HG03060 (cell line): ENCODE measurements around the gene MTMR12.

Source experiments
- ATAC-seq: cut with Tn5 transposase; IDR thresholded peaks from one replicate; pipeline ENCODE4 v1.9.1; 2021; ENCODE audit warnings: low read depth, moderate number of reproducible peaks; ENCODE audit not compliant: unreplicated experiment

MTMR12 gene

DNA sequence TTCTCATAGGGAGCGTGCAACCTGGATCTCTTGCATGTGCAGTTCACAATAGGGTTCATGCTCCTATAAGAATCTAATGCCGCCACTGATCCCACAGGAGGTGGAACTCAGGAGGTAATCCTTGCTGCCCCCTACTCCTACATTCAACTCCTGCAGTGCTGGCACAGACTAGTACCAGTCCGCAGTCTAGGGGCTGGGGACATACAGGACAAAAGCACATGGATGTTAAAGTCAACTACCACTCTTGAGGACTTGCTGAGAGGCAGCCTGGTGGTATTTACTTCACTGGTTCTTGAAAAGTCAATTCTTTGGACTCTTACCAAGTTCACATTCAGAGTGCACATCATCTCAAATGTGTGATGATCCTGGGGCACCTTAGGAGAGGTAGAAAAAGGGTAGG is 33.0 kb downstream of the MTMR12 start:
- no peak for ATAC-seq

DNA sequence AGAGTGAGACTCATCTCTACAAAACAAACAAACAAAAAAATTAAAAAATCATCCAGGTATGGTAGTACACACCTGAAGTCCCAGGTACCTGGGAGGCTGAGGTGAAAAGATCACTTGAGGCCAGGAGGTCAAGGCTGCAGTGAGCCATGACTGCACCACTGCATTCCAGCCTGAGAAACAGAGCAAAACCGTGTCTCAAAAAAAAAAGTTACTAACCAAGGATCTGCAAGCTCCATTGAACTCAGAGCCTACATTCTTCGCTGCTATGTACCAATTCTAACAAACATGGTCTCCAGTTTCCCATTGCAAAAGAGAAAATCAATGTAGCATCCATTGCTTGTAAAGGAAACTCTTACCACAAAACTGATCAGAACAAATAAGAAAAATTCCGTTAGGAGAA is 33.5 kb downstream of the MTMR12 start:
- no peak for ATAC-seq

DNA sequence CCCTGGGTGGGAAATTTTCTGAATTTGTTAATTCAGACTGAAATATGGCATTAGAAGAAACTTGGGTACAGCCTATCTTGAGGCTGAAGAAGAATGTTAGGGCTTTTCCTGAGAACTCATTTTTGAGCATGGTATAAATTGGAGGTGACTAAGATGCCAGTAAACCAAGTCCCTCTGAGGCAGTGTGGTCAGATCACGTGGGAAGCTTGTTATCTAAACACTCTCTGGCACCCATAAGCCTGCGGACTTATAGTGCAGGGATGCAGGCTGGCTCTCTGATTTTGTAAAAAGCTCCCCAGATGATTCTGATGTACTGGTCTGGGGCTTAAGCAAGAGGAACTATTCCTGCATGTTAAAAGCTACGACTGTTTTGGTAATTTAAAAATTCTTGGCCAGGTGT is 34.3 kb downstream of the MTMR12 start:
- ATAC-seq = no peak

DNA sequence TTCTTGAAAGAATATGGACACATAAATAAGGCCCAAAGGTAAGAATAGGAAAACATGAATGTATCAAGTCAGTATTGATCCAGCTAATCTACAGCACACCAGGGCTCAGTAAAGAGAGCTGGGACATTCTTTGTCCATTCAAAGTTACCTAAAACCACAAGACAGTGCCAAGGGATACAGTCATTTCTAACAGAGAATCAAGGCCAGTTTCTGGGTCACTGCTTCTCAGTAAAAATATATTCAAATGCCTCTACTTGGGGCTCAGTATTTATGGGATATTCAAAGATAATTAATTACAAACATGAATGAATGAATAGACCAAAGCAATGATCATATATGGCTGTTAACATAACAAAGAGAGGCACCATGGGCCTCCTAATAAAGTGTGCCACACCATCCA is 34.9 kb downstream of the MTMR12 start:
- ATAC-seq = no peak

DNA sequence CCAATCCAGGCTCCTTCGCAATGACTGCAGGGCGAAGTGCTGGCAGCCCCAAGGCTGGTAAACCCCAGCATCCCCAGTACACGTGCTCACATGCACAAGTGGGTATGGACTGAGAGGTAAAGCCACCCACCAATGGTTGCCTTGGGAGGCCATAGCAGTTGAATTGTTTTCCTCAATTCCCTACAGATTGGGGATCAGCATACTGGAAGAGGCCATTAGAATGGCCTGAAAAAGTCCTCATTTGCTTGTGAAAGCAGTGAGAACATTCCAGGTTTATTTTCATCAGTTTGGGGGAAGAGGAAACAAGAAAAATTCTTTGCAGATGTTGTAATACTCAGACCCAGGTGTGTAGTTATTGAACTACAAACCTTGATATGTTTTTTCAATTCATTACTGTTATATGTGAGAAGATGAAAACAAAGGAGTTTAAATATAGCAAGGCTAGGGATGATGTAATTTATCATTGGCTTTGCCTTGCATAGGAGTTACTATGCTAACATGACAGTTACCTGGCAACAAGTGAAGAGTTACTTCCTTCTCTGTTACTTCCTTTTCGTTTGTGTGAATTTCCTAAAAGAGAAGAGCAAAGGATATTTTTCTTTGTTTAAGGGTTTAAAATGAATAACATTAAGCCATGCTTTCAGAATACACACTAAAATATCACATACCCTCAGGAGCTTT is 36.4 kb downstream of the MTMR12 start:
- ATAC-seq = no peak

DNA sequence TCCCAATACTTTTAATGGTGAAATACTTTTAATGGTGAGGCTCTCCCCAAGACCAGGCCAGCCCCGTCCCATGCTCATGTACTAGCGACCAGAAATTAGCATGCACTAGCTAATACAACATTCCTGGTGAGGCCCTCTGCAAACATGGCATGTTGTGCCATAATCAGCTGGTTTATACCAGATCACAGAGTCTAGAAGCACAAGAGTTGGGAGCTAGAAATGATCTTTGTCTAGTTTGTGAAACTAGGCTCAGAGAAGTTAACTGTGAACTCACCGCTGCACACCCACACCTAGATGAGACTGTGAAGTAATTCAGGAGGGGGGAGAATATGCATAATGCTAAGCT is 37.4 kb downstream of the MTMR12 start:
- ATAC-seq = no peak

DNA sequence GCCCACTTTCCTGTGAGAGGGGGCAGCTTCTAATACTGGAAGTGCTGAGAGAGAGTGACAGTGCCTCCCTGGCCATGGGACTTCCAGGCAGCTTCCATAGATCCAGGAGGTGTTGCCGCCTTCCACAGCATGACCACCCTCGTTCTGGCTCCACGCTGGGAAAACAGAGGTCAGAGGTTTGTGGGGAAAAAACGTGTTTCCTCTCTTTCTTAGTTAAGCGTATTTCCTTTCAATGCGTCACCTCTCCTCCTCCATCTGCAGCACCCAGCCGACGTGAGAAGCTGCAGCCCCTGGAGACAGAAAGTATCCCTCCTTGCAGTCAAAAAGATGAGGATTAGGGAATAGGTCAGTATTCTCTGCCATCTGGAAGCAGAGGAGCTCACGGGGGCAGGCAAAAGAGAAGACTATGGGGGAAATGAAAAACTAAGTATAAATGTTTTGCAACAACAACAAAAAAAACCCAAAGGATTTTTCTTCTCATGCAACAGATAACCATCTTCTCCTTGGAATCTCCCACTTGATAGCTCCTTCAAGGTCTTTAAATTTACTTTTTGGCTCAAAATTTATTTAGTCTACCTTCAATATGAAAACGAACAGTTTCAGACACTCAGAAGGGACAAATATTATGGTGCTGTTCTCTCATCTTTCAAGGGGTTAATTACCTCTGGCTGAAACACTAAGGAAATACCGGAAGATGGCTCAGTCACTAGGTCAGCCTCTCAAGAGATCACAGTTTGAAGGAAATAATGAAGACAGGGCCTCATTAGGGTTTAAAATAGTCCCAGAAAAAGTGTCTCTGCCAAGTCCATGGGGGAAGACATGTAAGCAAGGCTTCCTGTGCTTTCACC is 38.0 kb downstream of the MTMR12 start:
- no peak for ATAC-seq

DNA sequence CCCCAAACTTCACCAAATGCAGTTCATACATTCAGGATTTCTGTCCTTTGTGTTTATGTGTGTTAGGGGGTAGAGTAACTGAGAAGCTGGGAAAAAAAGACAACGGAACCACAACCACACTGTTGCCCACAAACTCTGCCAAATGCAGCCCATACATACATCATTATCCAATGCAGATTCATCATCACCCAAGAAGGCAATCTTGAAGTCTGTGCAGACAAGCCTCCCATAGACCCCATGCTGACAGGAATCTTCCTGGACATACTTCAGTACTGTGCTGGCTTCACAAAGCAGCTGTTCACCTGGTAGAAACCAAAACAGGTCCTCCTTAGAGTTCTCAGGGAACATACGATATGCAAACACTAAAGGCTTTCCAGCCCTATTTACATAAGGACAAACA is 38.9 kb downstream of the MTMR12 start:
- no peak for ATAC-seq

DNA sequence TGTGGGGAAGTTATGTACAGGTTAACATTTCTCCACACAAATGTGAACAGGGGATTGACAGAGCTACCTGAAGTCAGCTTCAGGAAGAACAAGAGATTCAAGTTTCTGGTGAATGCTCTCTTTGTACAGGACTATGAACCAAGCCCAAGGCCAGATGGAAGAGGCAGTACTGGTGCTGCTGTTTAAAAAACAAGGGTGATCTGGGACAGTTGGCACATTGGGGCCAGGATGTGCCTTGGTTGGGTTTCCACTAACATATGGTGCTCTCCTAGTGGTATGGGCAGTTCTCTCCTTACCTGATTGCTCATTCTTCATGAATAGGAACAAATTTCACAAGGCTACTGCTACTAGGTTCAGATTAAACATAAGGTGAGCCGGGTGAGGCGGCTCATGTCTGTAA is 40.0 kb downstream of the MTMR12 start:
- no peak for ATAC-seq

DNA sequence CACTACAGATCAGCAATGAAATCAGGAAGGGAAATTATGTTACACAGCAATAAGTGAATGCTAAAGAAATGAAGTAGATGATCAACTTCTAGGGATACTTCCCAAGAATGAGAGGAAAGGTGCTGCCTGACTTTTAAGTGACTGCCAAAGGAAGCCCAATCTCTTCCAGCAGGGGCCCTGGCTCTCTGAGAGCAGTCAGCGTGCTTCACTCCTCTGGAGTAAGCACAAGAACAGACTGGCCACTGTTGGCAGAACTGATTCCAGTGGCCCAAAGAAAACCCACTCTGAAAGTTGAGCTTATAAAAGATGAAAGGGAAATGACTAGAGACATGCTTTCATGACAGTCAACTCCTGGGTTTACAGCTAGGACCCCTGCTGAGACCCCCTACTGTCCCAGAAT is 41.8 kb downstream of the MTMR12 start:
- no peak for ATAC-seq

DNA sequence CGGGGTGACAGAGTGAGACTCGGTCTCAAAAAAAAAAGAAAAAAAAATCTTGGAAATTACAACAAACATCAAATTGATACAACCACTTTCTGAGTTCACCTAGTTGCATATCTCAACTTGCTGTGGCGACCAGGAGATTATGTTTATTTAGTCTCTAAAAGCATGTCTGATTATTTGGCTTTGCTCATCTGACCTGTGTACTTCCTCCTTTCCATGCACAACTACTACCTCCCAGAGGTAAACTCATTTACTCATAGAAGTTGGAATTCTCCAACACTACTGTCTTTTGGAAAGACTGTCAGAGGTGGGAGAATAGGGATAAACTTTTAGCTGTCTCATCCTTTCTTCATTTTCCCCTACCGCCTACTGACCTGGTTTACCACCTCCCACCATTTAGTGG is 42.6 kb downstream of the MTMR12 start:
- ATAC-seq = no peak

DNA sequence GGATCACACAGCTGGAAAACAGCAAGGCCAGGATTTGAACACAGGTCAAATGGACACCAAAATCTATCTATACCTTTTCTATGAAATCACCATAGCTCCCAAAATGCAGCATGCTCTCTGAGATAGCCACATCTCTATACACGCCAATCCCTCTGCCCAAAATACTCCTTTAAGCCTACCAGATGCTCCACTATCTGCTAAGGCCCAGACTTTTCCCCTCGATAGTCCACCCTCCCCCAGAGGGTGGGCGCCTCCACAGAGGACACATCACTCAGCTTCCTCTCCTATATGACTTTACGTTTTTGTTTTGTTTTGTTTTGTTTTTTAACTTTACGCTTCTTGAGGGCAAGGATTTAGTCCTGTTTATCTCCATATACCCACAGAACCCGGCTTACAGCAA is 46.8 kb downstream of the MTMR12 start:
- ATAC-seq = no peak

DNA sequence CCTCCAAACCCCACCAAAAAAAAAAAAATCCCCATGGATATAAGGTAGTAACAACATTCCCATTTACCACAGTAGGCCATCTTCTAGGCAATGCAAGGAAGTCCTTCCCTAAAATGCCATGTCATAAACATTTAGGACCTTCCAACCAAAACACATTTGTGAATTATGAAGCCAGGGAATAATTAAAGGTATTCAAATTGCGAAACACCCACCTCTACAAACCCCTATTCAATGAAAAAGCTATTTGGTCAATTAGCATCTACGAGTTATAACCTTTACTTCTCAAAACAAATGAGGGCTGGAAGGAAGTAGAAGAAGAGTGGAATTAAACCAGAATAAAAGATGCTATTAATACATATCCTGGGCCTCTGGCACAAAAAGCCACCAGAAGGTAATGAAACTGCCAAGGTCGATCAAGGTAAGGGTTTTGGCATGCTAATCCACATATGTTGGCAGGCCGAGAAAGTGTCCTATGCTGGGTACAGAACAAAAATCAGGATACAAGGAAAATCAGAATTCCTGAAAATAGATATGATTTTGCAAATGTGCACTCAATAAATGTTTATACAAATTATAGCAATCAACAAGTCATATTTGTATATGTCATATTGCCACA is 47.7 kb downstream of the MTMR12 start:
- ATAC-seq = no peak

DNA sequence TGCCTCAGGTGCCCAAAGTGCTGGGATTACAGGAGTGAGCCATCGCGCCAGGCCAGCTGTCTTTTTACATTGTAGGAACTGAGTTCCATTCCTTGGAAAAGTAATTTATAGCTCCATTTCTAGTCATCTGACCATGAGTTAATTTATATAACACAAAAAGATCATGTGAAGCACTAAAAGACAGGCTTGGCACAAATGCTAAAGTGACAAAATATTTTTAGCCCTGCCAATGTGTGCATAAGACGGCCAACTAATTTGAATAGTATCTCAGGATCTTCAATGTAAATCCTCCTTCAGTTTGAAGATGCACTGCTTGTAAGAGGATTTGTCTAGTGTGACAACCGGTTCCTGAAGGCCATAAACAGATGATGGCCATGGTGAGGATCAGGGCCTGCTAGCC is 49.1 kb downstream of the MTMR12 start:
- ATAC-seq = no peak

DNA sequence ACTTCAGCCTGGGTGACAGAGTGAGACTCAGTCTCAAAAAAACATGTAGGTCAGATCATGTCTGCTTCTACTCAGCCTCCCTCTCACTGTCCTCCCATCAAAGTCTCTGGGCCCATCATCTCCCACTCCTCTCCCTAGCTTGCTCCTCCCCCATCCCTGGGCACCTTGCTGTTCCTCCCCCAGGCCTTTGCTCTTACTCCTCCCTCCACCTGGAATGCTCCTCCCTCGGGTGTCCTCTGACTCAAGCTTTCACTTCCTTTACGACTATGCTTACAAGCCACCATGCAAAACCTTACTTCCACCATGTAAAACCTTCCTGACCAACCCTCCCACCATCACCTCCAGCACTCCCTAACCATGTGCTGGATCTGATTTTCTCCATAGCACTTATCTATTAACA is 51.5 kb downstream of the MTMR12 start:
- peak; percentile 47 for ATAC-seq

DNA sequence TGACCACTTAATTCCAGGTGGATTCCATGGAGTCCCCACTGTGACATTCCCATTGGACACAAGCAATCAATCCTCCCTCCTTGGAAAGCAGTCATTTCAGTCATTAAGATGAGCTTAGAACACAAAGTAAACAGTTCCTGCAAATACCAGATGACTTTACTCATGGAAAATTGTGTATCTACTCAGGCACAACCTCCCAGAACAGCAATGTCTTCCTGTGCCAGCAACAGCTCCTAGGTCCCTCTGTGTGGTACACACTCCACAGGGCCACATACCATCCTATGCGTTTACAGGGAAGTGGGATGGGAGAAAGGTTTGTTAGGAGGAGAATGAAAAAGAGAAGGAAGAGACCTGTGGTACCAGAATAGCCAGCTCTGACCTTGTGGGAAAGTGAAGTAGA is 53.7 kb downstream of the MTMR12 start:
- no peak for ATAC-seq

DNA sequence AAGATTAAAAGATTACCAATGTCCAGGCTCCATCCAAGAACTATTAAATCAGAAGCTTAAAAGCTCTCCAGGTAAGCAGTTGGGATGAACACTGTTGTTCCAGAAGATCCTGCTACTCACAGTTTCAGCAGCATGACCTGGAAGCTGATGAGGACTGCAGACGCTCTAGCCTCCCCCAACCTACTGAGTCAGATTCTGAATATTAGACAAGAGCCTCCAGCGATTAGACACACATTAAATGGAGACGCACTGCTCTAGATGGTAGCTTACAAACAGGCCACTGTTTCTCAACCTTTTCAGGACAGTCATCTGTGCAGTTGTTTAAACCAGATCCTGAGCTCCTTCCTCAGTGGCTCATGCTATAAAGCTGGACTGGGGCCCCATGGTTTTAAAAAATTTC is 54.3 kb downstream of the MTMR12 start:
- no peak for ATAC-seq

DNA sequence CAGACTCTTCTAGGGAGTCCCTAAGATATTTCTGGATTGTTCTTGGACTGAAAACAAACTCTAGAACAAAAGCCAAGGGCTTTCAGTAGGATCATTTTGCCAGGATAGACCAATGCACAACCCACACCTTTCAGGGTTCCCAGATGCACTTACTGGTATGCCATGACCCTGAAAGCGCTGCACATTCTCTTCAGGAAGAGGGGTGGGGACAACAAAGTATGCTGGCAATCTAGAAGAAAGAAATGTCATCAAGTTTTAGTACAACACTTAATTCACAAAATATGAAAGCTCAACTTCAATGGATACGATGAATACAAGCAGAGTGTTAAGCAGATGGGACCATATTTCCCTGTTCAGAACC is 57.2 kb downstream of the MTMR12 start:
- ATAC-seq = no peak

DNA sequence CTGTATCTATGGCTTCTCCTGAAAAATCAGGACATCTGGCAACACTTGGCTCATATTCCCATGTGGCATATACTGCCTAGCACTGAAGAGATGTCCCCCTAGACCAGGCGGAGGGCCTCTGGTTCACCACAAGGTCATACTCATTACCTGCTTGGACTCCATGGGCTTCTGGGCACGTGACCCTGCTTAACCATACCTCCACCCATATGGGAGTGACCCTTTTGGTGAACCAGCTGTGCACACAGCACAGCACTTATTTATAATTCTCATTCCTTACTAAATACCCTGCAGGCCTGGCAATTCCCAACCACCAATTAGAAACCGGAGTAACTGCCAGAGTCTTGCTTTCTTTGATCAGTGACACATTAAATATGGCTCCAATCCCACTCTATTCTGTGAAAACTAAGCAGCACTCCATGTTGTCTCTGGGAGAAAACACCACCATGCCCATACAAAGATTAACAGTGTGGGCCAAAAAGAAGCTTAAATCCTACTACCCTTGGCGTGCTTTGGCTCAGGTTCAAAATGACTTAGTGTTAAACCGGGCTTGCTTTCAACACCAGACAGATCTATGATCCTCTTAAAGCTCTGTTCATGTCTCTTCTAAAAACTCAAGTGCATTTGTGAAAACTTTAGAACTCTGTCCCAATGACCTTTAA is 57.7 kb downstream of the MTMR12 start:
- ATAC-seq = no peak

DNA sequence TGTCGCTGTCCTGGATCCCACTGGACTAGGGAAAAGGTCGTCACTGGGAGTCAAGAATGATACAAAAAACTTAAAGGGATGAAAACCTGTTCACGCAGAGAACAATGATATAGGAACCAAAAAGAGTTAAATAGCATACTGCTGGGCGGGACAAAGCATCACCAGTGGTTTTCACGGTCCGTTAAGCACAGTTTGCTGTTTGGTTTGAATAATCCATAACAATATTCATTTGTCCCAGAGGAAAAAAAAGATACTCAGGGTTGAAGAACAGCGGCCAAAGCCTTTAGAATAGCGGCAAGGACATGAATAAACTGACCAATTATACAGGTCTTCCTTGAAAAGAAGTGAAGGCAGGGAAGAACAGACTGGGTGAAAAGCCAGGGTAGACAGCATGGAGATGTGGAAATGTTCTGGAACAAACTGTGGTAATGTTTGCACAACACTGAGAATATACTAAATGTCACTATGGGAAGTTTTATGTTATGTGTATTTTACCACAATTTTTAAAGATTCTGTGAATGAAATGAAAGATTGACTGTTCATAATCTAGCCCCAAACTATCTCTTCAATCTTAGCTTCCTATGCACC is 60.8 kb downstream of the MTMR12 start:
- no peak for ATAC-seq

DNA sequence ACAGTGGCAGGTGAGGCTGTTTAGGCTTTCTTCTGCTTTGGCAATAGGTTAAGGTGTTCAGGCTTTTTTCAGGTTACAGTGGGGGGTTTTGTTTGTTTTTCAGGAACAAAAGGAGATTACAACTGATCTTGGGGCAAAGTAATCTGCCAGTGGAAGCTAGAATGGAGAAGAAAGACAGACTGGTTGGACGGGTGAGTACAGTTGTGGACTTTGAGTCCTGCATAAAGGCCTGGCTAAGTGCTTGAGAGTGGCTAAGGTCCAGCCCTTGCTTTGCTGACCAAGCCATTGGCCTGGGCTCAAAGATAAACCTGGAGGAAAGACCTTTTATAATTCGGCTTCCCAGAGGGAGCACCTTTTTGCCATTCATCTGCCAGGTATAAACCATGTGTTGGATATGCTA is 63.1 kb downstream of the MTMR12 start:
- no peak for ATAC-seq
